Stimulated activated CD8-positive, alpha-beta memory T cell treated with anti-CD3 and anti-CD28 coated beads, Interleukin-15, amount 100 ng/mL, for 48 hours (primary cell): ENCODE results near the gene UFM1.
"Not testable (repeated sequence)": the region's sequence is repeated elsewhere in the genome, so short reads cannot be mapped to it uniquely, and the experiment has no call there.

ENCODE experiments used
- DNase-seq, 2 donors: peaks; one replicate each; pipeline ENCODE4 v3.0.0-alpha.2; 2020; ENCODE audit warnings: low read depth in 2 of 2

The UFM1 gene

DNA sequence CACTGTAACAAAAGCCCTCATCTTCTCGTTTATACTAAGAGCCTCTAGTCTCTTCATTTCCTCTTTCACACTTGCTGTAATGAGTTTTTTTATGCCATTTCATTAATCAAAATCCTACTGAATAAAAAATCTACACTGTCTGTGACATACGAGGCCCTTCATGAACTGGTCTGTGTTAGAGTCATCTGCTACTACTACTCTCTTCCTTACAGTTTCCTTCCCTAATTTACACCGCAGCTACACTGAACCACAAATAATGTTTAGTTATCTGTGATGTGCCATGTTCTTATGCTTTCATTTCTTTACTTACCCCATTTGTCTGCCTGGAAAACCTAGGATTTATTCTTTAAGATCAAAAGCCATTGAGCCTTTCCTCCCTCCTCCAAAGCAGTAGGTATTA, 16.0 kb downstream of the UFM1 start:
- no peak for DNase-seq

DNA sequence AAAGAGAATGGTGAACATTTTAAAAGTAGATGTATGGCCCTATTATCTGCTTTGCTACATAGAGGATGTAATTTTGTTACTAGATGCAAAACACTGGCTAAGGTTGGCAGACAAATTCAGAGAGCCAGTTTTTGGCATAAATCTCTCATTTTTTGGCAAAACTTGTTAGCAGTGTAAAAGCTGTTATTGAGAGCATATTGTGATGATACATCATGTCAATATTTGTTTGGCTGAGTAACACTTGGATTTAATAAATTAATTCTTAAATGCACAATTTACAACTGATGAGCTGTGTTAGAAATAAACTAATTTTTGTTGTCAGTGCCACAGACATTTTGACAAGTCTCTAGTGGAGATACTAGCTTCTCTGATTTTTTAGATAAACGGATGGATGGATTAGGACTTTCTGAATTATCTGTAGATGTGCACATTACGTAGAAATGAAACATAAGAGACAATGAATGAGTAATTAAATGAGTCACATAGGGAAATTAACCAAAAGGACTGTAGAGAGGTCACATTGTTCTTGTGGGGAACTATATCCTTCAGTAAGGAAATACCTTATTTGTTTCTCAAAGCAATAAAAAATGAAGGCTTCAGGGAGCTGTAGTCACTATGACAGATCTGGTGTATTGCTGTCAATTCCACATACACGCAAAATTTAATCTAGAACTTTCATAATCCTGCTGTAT, 17.4 kb downstream of the UFM1 start:
- DNase-seq, result no peak

DNA sequence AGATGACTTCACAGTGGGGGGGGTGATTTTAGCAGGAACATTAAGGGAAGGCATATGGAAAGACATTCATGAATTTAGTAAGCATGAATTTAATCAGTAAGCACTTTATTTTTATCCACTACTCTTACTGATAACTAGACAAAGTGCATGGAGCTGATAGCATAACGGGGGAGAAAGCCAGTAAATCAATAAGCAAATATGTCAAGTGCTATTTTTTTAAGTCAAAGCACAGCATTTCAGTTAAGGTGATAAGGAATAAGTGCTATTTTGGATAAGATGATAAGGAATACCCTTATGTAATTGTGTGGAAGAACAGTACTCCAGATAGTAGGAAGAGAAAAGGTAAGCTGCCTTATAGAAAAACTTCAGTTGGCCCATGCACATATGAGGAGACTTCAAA, 19.4 kb downstream of the UFM1 start:
- no peak for DNase-seq

DNA sequence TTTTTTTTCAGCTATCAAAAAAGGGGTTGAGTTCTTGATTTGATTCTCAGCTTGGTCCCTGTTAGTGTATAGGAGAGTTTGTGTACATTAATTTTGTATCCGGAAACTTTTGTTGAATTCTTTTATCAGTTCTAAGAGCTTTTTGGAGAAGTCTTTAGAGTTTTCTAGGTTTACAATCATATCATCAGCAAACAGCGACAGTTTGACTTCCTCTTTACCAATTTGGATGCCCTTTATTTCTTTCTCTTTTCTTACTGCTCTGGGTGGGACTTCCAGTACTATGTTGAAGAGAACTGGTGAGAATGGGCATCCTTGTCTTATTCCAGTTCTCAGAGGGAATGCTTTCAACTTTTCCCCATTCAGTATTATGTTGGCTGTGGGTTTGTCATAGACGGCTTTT, 20.4 kb downstream of the UFM1 start:
- not testable (repeated sequence) for DNase-seq

DNA sequence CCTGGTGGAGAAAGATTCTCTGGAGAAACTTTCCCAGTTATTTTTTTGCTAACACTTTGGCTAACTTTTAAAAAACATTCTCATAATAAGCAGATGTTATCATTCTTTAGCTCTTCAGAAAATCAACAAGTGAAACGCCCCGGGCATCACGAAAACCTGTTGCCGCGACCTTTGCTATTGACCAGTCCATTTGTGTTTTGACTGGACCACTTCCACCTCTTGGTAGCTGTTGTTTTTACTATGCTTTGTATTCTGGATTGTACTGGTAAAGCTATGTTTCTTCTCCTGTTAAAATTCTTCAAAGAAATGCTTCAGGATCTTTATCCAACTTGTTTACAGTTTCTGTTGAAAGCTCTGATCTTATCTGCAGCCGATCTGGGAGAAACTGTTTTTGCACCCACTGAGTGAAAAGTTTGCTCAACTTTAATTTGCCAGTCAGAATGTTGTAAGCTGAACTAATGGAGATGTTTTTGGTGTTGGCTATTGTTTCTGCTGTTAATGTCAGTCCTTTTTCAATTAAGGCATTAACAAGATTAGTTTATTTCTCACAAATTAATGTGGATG, 23.3 kb downstream of the UFM1 start:
- DNase-seq, result no peak

DNA sequence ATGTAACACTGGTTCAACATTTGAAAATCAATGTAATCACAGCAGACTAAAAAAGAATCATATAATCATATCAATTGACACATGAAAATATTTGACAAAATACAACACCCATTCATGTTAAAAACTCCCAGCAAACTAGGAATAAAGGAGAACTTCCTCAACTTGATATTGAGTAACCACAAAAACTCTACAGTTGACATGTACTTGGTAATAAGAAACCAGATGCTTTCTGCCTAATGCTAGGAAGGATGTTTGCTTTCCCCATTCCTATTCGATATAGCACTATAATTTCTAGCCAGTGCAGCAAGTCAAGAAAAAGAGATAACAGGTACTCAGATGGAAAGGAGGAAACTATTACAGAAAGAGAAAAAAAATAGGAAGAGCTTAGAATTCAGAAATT, 26.9 kb downstream of the UFM1 start:
- no peak for DNase-seq

DNA sequence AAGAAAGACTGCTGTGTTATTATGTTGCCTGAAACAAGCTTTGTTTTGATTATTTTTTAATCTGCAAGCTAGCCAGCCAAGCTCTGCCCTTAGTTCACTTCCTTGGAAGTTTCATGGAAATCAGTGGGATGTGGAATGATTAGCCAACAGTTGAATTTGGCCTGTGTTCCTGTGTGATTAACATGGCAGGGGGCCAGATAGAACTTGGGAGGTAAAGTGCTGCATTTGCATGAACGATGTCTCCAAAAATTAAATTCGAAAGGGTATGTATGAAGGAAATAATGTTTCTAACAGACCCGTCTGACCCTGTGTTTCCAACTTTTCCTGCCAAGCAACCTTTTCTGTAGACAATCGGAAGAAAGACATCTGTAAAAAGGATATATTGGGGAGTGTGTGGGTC, 32.2 kb downstream of the UFM1 start:
- no peak for DNase-seq

DNA sequence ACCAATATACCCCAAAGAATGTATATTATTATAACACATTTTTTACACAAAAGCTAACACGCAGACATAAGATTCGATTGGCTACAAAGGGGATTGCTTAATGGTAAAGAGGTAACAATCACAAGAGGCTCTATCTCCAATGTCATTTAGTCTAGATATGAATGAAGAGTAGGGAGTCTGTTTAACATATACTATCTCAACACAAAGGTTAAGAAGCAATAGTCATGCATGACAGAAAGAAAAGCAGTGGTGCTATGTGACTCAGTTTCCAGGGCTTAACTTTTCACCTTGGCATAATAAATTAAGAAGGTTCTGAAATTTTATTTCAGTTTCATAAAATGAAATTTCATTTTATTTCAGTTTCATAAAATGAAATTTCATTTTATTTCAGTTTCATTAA, 33.3 kb downstream of the UFM1 start:
- no peak for DNase-seq

DNA sequence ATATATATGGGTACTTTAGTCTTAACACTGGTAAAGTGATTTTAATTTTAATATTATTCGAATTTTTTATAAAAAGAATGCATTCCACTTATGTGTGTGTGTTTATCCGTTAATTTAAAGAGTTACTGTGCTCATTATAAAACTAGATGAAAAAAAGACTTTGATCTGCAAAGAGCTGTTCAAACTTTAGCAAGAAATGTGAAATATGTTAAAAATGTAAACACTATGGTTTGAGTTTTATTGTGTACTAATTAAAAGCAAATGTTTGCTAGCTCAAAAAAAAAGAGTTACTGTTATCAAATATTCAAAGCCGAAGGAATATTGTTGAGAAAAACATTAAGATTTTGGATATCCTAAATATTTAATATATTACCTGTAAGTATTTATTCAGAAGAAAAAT, 34.5 kb downstream of the UFM1 start:
- DNase-seq, result no peak

DNA sequence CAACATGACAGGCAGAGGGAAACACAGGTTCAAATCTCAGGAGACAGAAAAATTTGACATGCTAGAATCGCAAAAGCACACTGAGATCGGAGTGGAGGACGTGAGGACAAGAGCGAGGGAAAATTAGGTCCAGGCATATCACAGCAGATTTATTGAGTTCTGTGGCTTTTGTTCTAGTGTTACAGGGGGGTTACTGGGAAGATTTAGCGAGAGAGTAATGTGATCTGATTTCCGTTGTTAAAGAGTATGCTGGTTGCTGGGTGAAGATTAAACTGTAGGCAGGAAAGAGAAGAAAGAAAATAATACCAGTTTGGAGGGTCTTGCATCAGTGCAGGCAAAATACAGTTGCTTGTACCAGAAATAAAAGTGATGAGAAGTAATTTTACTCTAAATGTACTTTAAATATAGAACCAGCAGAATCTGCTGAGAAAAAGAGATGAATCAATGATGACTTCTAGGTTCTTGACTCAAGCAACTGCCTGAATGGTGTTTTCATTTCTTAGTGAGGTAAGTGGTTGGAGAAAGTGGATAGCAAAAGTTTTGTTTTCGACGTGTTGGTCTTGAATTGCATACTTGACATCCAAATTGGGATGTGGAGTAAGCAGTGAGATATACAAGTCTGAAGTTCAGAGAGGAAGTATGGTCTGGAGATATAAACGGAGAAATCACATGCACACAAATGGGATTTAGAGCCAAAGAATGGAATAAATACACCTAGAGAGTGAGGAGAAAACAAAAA, 35.7 kb downstream of the UFM1 start:
- DNase-seq, result no peak

DNA sequence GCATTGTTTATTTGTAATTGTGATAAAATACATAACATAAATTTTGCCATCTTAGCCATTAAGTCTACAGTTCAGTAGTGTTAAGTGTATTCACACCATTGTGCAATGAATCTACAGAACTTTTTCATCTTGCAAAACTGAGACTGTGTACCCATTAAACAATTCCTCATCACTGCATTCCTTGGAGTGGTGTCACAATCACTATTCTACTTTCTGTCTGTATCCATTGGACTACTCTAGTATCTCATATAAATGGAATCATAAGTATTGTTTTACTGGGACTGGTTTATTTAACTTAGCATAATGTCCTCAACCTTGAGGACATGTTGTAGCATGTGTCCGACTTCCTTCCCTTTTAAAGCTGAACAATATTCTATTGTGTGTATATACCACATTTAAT, 36.8 kb downstream of the UFM1 start:
- DNase-seq, result no peak

DNA sequence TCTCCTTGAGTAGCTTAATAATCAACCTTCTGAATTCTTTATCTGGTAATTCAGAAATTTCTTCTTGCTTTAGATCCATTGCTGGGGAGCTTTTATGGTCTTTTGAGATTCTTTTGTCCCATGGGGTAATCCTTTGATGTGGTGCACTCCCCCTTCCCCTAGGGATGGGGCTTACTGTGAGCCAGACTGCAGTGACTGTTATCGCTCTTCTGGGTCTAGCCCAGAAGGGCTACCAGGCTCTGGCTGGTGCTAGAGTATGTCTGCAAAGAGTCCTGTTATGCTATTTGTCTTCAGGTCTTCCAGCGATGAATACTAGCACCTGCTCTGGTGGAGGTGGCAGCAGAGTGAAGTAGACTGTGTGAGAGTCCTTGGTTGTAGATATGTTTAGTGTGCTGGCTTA, 41.7 kb downstream of the UFM1 start:
- DNase-seq, result no peak

DNA sequence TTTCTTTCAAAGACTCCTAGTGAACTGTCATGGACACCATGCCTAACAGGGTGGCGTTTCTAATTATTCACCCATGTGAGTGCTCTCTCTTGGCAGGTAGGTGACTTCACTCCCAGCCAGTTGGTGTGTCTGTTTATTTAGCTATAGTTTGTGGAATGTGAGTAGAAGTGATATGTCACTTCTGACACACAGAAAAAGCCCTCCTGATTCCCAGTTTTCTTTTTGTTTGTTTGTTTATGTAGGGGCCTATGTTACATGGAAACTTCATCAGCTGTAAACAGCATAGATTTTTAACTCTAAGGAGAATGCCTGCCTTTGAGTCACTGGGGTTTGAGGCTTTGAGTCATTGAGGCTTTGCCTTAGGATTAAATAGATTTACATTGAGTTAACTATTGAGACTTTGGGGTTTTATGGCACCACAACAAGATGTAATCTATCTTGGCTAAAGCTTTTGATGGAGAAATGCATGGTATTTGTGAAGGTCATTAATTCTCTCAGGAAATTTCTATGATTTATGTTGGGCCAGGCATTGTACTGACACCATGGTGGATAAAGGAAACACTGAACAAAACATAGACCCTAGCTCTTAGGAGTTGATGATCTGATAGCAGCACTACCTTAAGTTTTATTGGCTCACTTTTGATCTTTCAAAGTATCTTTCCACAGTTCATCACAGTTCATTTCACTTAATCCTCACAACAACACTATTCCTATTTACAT, 45.3 kb downstream of the UFM1 start:
- DNase-seq, result no peak

DNA sequence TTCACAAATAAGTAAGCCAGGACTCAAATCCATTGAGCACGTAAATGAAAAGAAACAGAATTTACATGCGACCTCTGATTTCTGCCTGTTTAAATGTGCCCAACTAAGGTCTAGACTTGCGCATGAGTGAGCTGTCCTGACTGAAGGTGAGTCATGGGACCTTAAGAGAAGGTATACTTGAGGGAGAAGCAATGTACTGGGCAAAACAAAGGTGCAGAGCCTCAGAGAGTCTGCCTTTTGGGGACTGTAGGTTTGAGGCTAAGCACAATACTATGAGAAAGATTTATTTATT, 45.8 kb downstream of the UFM1 start:
- no peak for DNase-seq

DNA sequence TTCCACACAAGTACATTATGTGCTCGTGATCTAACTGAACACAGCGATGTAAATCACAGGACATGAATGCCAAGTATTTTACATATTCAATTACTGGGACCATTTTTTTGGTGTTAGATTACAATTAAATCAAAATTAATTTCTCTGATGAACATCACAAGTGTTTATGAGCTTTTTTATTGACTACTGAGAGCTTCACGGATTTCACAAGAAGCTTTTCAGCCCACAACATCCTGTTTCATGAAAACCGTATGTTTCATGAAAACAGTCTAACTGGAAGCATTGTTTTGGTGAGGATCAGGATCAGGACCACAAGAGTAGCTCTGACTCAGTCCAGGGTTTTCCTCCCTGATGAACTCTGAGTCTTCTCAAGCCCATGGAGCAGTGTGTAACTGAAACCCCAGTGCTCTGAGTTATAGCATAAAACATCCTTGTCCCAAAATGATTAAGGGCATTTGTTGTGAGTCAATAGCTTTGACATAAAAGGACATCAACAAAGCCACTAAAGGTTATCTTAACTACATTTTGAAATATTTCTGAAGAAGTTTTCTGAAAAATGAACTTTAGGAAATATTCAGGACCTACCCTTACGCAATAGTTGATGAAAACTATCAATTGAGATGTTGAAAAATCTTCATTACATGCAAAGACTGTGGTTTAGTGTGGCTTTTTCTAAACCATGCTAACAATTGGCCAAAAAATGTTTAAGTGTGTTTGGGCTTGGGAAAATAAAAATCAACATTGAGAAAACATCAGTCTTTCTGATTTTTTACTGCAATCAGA, 49.3 kb downstream of the UFM1 start:
- no peak for DNase-seq

DNA sequence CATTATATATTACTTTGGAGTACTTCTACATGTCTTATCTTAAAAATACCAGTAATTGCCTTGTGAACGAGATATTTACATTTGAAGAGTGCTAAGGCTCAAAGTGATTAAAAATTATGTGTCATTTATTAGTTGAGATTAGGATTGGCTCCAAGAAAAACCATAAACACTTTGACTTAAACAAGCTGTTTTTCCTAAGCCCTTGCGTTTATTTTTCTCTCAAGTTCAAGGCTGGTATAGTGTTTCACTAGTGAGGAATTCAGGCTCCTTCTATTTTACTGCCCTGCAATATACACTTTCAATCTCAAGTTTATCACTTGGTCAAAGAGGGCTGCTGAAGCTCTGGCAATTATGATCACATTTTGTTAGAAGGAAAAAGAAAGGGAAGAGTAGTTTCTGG, 49.9 kb downstream of the UFM1 start:
- no peak for DNase-seq

DNA sequence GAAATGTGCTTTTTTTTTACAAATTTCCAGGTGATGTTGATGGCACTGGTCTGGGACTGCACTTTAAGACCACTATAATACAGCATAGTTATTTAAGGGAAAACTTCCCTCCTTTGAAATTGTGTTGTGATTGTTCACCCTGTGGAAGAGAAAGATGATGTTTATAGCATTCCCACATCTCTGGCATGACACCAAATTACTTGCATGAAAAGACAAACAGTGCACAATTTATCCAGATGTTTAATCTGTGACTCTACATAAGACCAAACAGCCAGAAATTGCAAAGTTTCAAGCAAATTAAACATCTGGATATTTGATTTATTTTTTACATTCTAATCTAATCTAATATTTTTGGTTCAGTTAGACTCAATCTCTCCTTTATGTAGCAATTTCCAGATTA, 51.6 kb downstream of the UFM1 start:
- DNase-seq, result no peak

DNA sequence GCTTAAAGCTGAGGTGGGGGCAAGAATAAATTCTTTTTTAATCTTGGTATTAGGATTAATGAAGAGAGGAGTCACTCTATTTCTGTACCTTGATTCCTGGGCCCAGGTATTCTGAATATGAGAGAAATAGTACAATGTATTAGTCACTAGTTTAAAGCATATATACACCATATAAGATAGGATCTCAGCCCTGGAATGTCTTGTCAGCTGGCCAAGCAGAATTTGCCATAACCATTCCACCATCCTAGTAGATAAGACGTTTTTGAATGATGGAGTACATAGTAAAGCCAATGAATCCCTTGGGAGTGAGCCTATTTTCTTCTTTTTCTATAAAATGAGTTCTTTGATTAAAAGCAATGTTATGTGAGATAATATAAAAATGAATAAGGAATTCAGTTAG, 55.6 kb downstream of the UFM1 start:
- no peak for DNase-seq

DNA sequence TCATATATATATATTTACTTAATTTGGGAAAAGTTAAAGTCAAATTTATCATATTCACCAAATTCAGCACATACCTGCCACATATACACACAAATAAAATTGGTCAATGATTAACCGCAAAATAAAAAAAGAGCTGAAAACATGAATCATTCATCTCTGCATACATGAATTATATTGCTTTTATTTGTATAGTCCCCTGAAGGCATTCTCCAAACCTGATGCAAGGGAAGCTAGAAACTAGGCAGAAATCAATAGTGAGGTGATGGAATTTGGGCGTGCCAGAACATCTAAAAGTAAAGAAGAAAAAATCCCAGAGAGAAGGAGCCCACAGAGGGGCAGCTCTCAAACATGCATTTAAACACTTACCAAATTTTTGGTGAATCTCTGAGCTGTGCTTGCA, 60.1 kb downstream of the UFM1 start:
- no peak for DNase-seq

DNA sequence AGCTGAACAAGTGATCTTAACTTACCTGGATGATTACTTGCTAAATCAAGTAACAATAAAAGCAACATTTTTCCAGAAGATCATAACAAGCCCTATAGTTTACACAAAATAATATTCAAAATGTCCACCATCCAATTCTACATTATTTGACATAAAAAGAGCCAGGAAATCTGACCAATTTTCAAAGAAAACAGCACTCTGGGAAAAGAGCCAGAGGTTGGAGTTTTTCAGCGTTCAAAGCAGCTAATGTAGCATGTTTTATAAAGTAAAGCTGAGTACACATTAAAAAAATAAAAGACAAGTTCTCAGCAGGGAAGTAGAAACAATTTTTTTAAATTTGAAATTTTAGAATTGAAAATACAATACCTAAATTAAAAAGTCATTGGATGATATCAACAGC, 62.6 kb downstream of the UFM1 start:
- DNase-seq, result no peak
